GM19324 (cell line): ENCODE results near the gene ZC2HC1C.
"Not testable (repeated sequence)": the region's sequence is repeated elsewhere in the genome, so short reads cannot be mapped to it uniquely, and the experiment has no call there.

Experiments used
- ATAC-seq: cut with Tn5 transposase; IDR thresholded peaks from one replicate; pipeline ENCODE4 v1.9.1; 2021; ENCODE audit warnings: mild to moderate bottlenecking, moderate library complexity; ENCODE audit not compliant: unreplicated experiment, low FRiP score

The ZC2HC1C gene

DNA sequence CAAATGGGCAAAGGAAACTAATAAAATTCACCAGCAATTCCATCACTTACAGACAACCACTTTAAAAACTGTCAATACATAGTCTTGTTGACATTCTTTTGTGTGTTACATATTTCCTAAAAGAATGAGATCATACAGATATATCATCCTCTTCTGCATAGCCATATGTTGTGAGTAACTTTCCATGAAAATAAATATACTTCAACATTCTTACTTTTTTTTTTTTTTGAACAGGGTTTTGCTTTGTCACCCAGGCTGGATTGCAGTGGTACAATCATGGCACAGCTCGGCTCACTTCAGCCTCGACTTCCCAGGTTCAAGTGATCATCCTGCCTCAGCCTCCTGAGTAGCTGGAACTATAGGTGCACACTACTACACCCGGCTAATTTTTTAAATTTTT, 20.9 kb downstream of the ZC2HC1C start:
- no peak for ATAC-seq

DNA sequence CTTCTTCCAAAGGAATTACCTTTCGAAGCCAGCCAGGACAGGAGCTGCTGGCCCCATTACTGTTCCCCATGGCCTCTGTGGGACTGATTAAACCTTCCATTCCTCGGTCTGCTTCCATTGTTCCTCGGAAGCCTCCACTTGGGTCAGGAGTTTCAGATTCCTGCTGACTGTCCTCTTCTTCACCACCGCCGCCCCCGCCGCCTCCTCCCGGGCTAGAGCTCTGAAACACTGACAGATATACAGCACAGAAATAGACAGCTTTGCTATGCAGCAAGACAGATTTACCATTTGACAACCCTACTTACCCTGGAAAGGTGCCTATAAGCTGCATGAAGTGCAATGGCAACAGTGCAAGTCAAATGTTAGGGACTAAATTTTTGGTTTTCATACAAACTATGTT, 21.8 kb downstream of the ZC2HC1C start:
- ATAC-seq: no peak

DNA sequence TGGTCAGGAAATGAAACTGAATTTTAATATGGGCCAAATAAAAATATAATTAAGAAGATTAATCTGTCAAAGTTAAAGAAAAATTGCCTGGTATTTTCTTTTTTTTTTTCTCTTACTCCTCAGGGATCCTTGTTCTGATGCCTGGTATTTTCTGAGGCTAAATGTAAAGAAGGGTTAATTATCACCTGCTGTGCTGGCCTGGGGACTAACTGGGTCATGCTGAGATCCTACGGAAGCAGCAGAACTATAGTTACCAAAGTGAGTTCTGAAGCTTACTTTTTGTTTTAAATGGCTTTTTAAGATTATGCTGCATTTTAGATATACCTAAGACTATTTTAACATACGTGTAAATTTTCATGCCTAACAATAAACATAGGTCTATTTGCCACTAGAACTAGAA, 23.3 kb downstream of the ZC2HC1C start:
- no peak for ATAC-seq

DNA sequence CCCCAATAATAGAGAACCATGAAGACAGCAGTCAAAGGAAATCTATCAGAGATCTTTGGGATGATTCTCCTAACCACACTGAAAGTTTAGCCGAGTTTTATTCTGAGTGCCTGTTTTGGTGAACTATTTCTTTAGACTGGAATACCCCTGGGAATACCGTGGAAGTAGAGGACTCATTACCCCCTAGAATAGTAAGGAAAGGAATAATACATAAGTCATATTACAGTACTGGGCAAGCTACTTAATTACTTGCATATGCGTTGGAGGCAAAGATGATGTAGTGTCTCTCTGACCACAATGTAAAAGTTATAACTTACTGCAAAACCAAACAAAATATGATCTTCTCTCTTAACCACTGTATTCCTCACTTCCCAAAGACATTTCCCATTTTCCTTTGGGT, 25.5 kb downstream of the ZC2HC1C start:
- no peak for ATAC-seq

DNA sequence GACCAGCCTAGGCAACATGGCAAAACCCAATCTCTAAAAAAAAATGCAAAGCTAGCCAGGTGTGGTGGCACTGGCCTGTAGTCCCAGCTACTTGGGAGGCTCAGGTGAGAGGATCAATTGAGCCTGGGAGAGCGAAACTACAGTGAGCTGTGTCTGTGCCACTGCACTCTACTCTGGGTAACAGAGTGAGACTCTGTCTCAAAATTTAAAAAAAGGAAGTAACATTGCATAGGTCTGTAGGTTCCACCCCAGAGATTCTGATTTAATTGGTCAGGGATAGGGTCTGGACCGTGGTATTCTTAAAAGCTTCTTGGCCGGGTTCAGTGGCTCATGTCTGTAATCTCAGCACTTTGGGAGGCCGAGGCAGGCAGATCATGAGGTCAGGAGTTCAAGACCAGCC, 26.2 kb downstream of the ZC2HC1C start:
- no peak for ATAC-seq

DNA sequence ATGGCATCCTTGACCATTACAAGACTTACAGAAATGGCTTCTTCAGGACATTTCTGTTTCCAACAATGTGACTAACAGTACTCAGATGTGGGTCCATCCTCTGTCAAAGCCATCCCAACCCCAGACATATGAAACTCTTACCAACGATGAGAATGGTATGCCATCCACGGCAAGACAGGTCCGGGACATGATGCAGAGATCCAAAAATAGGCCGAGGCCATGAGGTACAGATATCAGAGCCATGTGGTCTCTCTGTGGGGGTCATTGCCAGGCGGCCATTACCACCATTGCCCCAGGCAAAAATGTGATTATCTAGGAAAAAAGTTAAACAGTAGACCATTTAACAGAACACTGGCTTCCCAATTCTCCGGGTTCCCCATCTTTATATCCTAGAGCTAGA, 27.5 kb downstream of the ZC2HC1C start:
- no peak for ATAC-seq

DNA sequence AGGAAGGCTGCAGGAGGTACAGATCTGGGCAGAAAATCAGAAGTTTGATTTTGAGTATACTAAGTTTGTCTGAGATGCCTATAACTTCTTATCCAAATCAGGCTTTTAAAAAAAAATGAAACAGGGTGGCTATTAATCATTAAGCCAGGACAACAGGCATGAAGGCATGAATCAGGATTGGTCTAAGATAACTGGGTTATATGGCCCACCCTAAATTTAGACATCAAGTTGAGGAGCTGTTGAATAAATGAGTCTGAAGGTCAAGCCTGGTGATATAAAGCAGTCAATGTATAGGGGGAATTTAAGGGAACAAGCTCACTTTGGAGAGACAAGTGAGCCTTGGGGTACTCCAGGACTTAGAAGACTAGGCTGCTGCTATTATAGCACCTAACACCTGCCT, 28.8 kb downstream of the ZC2HC1C start:
- no peak for ATAC-seq

DNA sequence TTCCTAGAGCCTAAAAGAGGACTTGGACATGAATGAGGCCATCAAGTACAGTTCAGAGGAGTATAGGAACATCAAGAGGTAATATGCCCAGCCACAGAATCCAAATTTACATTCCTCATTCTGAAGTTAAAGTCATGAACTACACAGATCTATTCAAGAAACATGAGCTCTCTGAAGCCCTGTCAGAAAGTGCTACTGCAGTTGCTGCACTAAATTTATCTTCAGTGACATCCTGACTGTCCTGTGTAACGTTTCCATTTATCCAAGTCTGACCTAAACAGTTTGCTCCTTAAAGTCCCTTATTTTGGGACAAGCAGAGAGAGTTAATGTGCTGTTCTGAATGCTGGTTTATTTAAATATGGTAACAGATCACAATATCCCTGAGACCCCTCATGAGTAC, 29.2 kb downstream of the ZC2HC1C start:
- ATAC-seq: no peak

DNA sequence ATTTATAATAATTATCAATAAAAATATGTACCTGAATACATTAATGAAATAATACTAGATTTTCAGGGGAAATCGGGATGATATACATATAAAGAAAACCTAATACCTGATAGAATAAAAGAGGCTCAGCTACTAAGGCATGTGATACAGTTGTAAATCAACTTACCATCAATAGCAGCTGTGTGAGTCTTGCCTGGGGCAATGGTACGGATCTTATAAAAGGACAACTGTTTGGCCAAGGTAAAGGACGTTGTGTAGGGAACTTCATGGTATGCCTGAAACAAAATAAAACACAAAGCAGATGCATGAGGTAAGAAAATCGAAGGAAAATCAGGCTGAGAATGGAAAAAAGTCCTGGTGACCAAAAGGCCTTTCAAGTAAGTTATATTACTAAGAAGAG, 32.0 kb downstream of the ZC2HC1C start:
- ATAC-seq: no peak

DNA sequence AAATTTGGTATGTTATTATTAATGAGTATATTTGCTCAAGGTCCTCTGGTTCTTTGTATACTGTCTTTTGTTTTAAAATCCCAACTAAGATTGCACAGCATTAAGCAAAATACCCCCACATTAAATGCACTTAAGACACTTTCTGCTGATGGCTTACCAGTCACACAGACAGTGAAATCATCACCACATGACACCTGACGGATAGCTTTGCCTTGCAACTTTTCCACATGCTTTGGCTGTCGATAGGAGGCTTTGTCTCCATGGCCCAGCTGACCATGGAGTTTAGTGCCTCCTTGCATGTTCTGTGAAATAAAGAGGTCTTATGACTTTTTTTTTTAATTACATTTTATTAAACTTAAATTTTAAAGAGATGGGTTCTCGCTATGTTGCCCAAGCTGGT, 37.7 kb downstream of the ZC2HC1C start:
- ATAC-seq: no peak

DNA sequence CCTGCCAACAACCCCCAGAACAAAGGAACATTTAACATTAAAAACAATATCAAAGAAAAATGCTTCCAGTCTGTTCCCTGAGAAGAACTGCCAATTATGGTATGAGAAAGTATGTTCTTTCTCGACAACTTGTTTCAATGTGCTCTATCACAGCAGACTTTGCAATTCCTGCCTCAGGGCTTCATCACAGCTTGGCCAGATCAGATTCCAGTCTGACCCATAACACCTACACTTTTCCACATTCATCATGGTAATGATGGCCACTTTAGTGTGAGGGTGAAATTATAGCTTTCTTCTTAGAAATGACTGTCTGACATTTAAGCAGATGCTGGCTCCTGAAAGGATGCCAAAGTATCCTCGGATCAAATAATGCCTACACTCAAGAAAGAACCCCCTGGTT, 40.4 kb downstream of the ZC2HC1C start:
- no peak for ATAC-seq

DNA sequence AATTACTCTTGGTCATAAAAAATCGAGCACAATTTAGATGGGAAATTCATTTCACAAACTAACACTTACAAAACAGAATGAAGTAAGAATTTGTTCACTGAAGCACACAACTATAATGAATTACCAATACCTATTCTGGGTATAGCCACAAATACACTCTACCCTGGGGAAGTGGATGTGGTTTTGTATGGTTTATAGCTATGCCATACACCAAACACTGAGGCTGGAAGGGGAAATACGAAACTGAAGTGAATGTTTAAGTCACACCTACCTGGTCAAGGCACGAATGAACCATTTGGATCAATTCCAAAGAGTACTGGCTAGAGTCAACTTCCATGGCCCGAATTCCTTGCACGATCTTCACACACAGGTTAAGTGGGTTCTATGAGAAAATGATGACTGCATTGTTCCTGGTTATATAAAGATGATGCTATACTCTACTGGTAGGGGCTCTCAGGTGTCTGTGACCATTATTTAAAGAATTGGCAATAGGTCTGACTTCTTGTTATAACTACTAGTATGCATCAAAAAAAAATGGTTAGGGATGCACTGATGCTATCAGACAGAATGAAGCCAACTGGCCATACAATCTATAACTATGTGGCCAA, 44.6 kb downstream of the ZC2HC1C start:
- no peak for ATAC-seq

DNA sequence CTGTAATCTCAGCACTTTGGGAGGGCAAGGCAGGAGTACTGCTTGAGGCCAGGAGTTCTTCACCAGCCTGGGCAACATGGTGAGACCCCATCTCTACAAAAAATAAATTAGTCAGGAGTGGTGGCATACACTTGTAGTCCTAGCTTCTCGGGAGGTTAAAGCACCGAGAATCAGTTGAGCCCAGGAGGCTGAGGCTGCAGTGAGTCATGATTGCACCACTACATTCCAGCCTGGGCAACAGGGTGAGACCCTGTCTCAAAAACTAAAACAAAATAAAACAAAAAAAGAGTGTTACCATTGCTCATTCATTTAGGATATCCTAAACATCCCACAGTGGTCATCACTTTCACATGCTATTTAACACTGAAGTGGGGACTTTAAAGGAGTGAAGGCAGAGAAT, 49.6 kb downstream of the ZC2HC1C start:
- ATAC-seq: no peak

DNA sequence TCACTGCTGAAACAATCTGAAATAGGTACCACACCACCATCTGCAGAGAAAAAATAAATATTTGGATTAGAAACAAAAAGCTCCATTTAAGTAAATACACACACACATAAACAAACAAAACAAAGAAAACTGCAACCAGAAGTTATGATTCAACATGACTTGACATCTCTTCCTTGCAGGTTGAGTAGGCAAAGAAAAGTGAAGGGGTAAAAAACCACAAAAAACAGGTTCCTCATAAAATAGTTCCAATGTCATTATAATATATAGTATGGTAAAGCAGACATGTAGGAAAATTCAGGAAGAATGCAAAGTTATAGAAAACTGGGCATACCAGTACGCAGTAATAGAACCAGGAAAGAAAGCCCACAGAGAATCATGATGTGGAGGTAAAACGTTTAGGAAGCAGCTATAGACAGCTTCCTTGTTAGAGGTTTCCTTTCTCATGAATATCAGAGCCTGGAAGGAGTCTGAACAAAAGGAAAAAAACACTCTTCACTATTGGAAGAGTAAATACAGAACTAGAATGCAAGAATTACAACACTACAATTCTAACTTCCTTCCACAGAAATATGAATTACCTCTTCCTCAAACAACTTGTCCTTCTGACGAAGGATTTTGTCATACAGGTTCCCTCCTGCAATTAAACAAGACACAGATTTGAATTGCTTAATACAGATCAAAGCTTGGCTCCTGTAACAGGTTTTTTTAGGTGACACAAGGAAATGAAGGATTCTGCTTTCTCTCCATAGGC, 51.3 kb downstream of the ZC2HC1C start:
- ATAC-seq: no peak

DNA sequence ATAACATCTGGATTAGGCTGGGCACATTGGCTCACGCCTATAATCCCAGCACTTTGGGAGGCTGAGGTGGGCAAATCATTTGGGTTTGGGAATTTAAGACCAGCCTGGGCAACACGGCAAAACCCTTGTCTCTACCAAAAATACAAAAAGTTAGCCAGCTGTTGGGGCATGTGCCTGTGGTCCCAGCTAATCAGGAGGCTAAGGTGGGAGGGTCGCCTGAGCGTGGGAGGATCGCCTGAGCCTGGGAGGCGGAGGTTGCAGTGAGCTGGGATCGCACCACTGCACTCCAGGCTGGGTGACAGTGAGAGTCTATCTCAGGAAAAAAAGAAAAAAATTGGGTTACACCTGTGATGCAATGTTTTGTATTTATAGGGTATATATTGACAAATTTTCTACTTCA, 52.1 kb downstream of the ZC2HC1C start:
- ATAC-seq: no peak

DNA sequence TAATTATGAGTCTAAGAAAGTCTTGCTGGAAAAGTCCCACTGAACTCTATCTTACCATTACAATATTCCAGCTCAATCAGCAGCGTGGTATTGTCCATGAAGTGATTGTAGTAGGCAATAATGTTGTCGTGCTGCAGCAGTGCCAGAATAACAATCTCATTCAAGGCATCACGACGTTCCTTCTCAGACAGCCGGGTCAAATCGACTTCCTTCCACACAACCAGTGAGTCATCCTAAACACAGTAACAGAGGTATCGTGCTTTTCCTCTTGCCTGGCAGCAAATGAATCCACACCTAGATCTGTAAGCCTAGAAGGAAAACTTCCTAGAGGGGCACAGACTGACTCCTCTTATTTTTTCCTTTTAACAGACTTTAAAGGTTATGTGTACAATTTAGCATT, 54.5 kb downstream of the ZC2HC1C start:
- ATAC-seq: no peak

DNA sequence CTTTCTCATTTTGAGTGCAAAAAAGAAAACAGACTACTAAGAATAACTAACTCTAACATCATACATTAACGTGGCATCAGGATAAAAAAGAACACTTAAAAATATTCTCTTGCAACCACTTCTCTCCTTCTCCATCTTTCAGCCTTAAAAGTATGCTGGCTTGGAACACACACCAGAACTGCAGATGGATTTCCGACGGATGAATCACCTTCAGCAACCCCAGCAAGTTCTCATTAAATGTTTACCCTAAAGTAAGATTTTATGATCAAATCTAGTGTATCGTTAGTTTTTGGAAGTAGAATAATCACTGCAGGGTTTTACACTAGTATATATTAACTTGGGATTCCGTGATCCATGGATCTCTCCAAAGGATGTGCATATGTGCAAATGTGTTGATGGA, 56.2 kb downstream of the ZC2HC1C start:
- ATAC-seq: no peak

DNA sequence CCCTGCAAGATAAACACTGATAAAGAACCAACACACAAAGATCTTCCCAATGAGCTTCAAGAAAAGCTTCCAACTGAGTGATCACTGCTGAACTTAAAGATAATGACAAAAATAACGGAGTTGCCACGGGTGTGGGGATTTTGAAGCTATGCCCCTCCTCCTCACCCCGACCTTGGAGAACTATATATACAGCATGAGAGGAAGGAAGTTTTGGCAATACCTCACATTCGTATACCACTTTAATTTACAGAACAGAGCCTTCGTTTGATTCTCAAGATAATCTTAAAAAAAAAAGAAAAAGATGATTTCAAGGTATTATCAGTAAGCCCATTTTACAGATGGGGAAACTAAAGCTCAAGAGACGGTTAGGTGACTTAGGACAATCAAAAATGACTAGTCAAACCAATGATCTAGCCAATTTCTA, 56.7 kb downstream of the ZC2HC1C start:
- ATAC-seq: no peak

DNA sequence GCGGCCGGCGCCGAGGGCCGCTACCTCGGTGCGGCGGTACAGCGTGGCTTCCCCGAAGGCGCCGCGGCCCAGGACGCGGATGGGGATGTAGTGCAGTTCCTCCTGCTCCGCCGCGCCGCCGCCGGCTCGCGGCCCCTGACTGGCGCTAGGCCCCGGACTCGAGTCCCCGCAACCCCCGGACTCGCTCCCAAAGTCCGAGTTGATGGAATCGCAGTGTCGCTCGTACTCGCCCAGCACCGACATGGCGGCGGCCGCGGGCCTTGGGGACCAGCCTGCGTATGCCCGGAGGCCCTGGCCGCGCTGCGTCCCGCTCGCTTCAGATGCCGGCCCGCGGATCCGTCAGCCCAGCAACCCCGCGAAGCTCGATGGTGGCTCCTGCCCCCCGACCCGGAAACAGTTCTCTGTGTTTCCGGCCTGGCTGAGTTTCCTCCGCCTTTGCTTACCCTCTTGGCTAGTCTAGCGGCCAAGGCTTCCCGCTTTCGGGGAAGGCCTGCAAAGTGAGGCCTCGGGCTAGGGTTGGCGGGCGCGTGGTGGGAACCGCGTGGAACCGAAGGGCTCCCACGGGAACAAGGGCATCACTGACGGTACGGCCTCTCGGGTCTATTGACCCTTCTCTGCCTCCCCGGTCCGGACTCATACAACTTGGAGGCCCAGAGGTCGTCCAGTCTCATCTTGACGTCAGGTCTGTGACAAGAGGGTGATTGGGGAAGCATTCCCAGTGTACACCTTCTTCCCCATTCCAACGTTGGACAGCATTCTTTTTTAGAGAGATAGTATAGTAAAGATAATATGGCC, 57.4 kb downstream of the ZC2HC1C start, which contains the start of gene NEK9:
TSS of gene NEK9 (minus strand) at position 370 of the 795 bp plus-strand sequence. CDS start at position 243, 127 bp downstream.
- ATAC-seq: peak; percentile 85

DNA sequence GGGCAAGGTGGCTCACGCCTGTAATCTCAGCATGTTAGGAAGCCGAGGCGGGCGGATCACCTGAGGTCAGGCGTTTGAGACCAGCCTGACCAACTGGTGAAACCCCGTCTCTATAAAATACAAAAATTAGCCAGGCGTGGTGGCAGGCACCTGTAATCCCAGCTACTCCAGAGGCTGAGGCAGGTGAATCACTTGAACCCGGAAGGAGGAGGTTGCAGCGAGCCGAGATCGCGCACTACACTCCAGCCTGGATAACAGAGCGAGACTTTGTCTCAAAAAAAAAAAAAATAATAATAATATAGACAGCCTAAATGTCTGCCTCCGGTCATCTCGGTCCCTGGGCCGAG, 58.0 kb downstream of the ZC2HC1C start:
- ATAC-seq: not testable (repeated sequence)

DNA sequence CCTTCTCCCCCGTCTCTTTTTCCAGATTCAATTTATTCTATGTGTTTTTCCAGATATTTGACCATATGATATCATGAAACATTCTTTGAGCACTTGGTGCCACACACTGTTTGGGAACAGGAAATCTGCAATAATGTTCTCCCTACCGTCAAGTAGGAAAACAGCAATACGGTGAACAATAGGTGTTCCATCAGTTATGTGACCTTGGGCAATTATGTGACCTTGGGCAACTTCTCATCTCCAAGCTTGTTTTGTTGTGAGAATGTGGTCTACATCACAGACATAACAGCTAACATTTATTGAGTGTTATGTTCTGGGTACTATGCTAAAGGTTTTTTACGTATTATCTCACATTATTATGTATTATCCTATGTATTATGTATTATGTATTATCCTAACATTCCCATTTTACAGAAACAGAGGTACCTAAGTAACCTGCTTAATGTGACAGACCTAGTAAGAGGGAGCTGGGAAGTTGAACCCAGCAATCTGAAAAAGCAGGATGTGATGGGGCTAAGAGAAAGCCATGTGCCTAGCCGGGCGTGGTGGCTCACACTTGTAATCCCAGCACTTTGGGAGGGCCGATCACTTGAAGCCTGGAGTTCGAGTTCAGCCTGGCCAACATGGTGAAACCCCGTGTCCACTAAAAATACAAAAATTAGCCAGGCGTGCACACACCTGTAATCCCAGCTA, 58.6 kb downstream of the ZC2HC1C start:
- no peak for ATAC-seq
